HFFc6 (cell line): Measurements from ENCODE around the gene NPAS2. TPM values are rescaled to one million over a fixed set of nuclear protein-coding genes. Genes with fewer than 3 reads are reported as not detected.

Source experiments
- DNase-seq: peaks from one replicate; pipeline ENCODE4 v3.0.0-alpha.2; 2018
- H3K27ac Mint-ChIP-seq: 2 replicates; pipeline ENCODE4 v1.8.0; 2020; ENCODE audit warnings: mild to moderate bottlenecking, mixed read lengths
- H3K27me3 Mint-ChIP-seq: 2 replicates; pipeline ENCODE4 v1.8.0; 2021; ENCODE audit warnings: mild to moderate bottlenecking, moderate library complexity, mixed read lengths; ENCODE audit not compliant: insufficient read depth
- H3K36me3 Mint-ChIP-seq: 2 replicates; pipeline ENCODE4 v1.8.0; 2021; ENCODE audit warnings: low read depth, mixed read lengths
- H3K4me1 Mint-ChIP-seq: 2 replicates; pipeline ENCODE4 v1.8.0; 2020; ENCODE audit warnings: low read depth, mixed read lengths
- H3K4me3 Mint-ChIP-seq: 2 replicates; pipeline ENCODE4 v1.8.0; 2020; ENCODE audit warnings: mild to moderate bottlenecking, moderate library complexity, mixed read lengths
- H3K9me3 Mint-ChIP-seq: 2 replicates; pipeline ENCODE4 v1.8.0; 2020; ENCODE audit warnings: mild to moderate bottlenecking, mixed read lengths
- total RNA-seq, 6 experiments: library from RNA; stranded (reverse); fragmentation: NEBNext Ultra II Directional; extraction: Animal tissue kit (Norgen Biotek cat#: 25700); gene quantifications; 2 replicates in 1 of 6; 3 replicates in 5 of 6; pipeline ENCODE4 v1.2.3, GENCODE V29; 2021
- TF ChIP-seq, protein P1 (sequence below): fragments of 200-600 bp; sonication (generic); IDR thresholded peaks from 2 replicates; pipeline ENCODE4 v1.5.0; 2021; ENCODE audit warnings: antibody characterized with exemption, mild to moderate bottlenecking

Gene NPAS2
- total RNA-seq, 6 experiments from 2014 or later: 8.8 to 14.7 (median 9.3) TPM

DNA sequence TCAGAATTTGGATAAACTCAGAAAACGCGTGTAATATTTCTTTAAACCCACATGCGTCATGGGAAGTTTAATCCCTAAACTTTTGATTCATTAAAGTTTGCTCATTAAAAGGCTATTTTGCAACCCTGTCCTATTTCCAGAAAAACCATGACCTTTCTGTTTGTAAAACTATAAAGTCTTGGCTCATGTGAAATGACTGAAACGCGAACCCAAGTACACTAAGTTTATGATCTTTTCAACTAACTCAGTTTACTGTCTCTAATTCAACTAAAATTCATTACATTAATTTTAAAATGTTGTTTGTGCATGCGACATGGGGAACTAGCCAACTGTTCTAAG is 178.3 kb downstream of the NPAS2 start:
- Mint-ChIP-seq H3K27me3 (peaks cover 3% of the 10 kb centered on the region; the same call in 1 of the 2 replicates), H3K36me3 (peaks cover 14% of the 10 kb centered on the region), H3K4me1 (peaks cover 20% of the 10 kb centered on the region), H3K27ac (no peak overlapping the region), H3K9me3 (peaks cover 5% of the 10 kb centered on the region; the same call in 1 of the 2 replicates), H3K4me3 (no peak overlapping the region)
- TF ChIP-seq, protein P1, sequence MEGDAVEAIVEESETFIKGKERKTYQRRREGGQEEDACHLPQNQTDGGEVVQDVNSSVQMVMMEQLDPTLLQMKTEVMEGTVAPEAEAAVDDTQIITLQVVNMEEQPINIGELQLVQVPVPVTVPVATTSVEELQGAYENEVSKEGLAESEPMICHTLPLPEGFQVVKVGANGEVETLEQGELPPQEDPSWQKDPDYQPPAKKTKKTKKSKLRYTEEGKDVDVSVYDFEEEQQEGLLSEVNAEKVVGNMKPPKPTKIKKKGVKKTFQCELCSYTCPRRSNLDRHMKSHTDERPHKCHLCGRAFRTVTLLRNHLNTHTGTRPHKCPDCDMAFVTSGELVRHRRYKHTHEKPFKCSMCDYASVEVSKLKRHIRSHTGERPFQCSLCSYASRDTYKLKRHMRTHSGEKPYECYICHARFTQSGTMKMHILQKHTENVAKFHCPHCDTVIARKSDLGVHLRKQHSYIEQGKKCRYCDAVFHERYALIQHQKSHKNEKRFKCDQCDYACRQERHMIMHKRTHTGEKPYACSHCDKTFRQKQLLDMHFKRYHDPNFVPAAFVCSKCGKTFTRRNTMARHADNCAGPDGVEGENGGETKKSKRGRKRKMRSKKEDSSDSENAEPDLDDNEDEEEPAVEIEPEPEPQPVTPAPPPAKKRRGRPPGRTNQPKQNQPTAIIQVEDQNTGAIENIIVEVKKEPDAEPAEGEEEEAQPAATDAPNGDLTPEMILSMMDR: no peak
- DNase-seq: no peak

DNA sequence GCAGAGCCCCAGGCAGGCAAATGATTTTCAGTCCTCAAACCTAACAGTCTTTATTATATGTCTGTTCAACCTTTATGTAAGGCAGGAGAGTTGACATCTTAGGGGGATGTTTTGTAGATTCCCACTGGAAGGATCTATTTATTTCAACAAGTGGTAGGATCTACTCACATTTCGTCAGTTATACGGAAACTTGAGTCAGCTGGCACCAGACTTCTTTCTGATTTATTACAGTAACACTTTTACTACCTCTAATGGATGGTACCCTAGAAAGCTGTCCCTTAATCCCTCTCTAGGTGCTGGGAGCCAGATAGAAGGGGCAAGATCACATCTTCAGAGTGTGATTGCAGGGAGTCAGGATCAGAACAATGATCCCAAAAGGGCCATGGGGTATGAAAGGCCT is 180.1 kb downstream of the NPAS2 start:
- no peak for DNase-seq
- Mint-ChIP-seq H3K27ac (no peak overlapping the region), H3K27me3 (peaks cover 3% of the 10 kb centered on the region; the same call in 1 of the 2 replicates), H3K36me3 (peaks cover 32% of the 10 kb centered on the region), H3K4me3 (no peak overlapping the region), H3K9me3 (peaks cover 5% of the 10 kb centered on the region; the same call in 1 of the 2 replicates), H3K4me1 (peaks cover 36% of the 10 kb centered on the region)
- TF ChIP-seq, protein P1: no peak

DNA sequence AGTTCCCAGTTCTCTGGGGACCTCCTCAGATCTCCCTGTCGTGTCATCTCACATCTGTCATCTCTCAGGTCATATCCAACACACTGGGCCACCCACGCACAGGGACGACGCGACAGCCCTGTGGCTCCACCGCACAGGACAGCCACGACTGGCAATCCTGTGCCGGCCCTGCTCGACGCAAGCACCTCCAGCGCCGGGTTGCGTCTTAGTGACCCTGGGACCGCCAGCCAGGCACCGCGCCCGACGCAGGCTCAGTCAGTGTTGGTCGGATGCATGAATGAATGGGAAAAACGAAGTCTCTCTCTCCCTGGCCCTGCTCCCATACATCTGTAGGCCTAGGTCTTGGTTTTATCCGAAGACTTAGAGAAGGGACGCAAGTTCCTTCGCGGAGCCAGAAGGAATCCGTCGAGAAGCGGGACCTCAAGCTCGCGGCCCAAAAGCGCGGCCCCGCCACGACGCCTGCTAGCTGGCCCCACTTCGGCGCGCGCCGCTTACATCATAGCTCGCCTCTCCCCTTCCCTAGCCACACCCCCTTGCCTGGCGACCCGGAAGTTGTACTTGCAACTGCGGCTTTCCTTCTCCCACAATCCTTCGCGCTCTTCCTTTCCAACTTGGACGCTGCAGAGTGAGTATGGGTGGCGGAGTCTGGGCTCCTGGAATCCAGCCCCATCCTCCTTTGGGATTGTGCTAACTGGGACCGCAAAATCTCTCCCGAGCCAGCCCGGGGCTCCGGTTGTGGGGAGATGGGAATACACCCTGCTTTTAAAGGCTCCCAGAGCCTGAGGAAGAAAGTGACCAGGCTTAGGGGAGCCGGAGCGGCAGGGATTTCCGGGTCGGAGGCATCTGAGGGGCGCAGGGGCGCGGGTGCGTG is 182.0 kb downstream of the NPAS2 start, which contains the start of gene RPL31:
RPL31 (plus strand) TSS at position 599 of the 871 bp plus-strand sequence. CDS start 413 bp downstream, outside the sequence.
- Mint-ChIP-seq H3K36me3 (peaks cover 45% of the 10 kb centered on the region), H3K4me3 (peak within 1 kb of the TSS; percentile 99), H3K9me3 (peaks cover 5% of the 10 kb centered on the region; the same call in 1 of the 2 replicates), H3K27me3 (peaks cover 3% of the 10 kb centered on the region; the same call in 1 of the 2 replicates), H3K4me1 (peaks cover 49% of the 10 kb centered on the region), H3K27ac (peak within 1 kb of the TSS; percentile 96)
- DNase-seq: peak; percentile 95
- TF ChIP-seq, protein P1: no peak

DNA sequence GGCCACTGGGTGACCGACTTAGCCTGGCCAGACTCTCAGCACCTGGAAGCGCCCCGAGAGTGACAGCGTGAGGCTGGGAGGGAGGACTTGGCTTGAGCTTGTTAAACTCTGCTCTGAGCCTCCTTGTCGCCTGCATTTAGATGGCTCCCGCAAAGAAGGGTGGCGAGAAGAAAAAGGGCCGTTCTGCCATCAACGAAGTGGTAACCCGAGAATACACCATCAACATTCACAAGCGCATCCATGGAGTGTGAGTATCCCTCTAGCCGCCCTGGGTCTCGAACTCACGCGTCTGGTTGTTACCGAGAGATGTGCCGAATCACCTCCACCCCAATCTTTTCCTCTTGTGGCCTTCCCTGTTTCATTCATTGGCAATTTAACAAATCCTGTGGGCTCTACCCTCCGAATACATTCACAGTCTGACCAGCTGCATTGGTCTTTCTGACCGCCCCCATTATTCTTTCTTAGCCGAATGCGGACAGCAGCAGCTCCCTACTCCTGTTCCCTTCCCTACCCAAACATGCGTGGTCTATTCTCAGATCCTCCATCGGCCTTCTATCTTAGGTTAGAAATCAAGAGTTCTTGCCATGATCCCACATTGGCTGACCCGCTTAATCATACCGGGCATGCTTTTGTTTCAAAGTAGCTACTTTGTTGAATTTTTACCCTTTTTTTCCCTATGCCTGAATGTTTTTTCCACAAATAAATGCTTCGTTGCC is 182.8 kb downstream of the NPAS2 start:
- Mint-ChIP-seq H3K9me3 (peaks cover 5% of the 10 kb centered on the region; the same call in 1 of the 2 replicates), H3K27me3 (peaks cover 3% of the 10 kb centered on the region; the same call in 1 of the 2 replicates), H3K4me1 (peaks cover 54% of the 10 kb centered on the region), H3K36me3 (peaks cover 52% of the 10 kb centered on the region), H3K27ac (peak overlapping the region; percentile 96), H3K4me3 (peak overlapping the region; percentile 99)
- TF ChIP-seq, protein P1: no peak
- no peak for DNase-seq

DNA sequence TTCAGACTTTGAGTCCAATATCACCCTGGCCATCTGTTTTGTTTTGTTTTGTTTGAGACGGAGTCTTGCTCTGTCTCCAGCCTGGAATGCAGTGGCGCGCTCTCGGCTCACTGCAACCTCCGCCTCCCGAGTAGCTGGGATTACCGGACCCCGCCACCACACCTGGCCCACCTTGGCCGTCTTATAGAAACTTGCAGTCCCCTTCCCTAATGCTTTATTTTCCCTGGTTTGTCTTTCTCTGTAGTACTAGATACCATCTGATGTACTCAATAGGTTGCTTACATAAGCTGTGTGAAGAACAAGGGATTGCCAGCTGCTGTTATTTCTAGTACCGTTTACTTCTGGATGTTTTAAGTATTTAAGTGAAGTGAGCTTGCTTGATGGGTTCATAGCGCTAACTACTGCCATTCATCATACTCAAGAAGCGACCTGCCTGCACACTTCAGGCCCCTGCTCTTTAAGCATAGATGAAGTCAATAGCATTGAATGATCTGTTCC is 183.4 kb downstream of the NPAS2 start:
- Mint-ChIP-seq H3K27ac (peak overlapping the region; percentile 96), H3K36me3 (peaks cover 59% of the 10 kb centered on the region), H3K9me3 (peaks cover 5% of the 10 kb centered on the region; the same call in 1 of the 2 replicates), H3K4me3 (peak overlapping the region; percentile 99), H3K27me3 (peaks cover 3% of the 10 kb centered on the region; the same call in 1 of the 2 replicates), H3K4me1 (peaks cover 54% of the 10 kb centered on the region)
- TF ChIP-seq, protein P1: no peak
- DNase-seq: no peak
